Lower leg skin (tissue), 3 donors: ENCODE measurements around the gene OSBPL3.

Experiments
- POLR2A ChIP-seq, 2 donors: fragments of 450-650 bp; IDR thresholded peaks; one replicate each; pipeline ENCODE4 v1.6.1; 2016 to 2017; ENCODE audit warnings: antibody characterized with exemption in 2 of 2, mild to moderate bottlenecking in 1 of 2, moderate library complexity in 1 of 2
- TF ChIP-seq, protein P1 (sequence below), 3 donors: fragments of 450-650 bp; IDR thresholded peaks; one replicate each; pipeline ENCODE4 v1.5.1; 2016; ENCODE audit warnings: antibody characterized with exemption in 3 of 3, mild to moderate bottlenecking in 3 of 3, moderate library complexity in 2 of 3

GRCh38 chr7:24946467-24946866 is 33.5 kb downstream of the OSBPL3 start:
- no peak for TF ChIP-seq POLR2A (IDR thresholded peaks at IDR 0.05)
- TF ChIP-seq, protein P1, sequence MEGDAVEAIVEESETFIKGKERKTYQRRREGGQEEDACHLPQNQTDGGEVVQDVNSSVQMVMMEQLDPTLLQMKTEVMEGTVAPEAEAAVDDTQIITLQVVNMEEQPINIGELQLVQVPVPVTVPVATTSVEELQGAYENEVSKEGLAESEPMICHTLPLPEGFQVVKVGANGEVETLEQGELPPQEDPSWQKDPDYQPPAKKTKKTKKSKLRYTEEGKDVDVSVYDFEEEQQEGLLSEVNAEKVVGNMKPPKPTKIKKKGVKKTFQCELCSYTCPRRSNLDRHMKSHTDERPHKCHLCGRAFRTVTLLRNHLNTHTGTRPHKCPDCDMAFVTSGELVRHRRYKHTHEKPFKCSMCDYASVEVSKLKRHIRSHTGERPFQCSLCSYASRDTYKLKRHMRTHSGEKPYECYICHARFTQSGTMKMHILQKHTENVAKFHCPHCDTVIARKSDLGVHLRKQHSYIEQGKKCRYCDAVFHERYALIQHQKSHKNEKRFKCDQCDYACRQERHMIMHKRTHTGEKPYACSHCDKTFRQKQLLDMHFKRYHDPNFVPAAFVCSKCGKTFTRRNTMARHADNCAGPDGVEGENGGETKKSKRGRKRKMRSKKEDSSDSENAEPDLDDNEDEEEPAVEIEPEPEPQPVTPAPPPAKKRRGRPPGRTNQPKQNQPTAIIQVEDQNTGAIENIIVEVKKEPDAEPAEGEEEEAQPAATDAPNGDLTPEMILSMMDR (IDR thresholded peaks at IDR 0.05) = no peak
